SK-N-MC (cell line): ENCODE results near the gene SDSL.

Source experiments
- DNase-seq: peaks from one replicate; pipeline ENCODE4 v3.0.0-alpha.2; 2011; ENCODE audit warnings: low read depth, low spot score
- H3K27ac ChIP-seq: fragments of 200-600 bp; sonication (generic); 2 replicates; pipeline ENCODE4 v1.5.1; 2016; ENCODE audit warnings: mixed run types
- H3K36me3 ChIP-seq: fragments of 200-600 bp; sonication (generic); 2 replicates; pipeline ENCODE4 v1.6.1; 2017; ENCODE audit warnings: antibody characterized with exemption, low read length, mixed read lengths; ENCODE audit not compliant: insufficient read depth
- H3K4me3 ChIP-seq: fragments of 200-600 bp; sonication (generic); 2 replicates; pipeline ENCODE4 v1.5.1; 2016
- H3K9ac ChIP-seq: fragments of 200-600 bp; sonication (generic); 2 replicates; pipeline ENCODE4 v1.8.0; 2017; ENCODE audit warnings: mixed run types, mixed read lengths; ENCODE audit not compliant: insufficient read length
- H3K9me3 ChIP-seq: fragments of 200-600 bp; sonication (generic); 2 replicates; pipeline ENCODE4 v1.6.1; 2017; ENCODE audit warnings: low read depth, mild to moderate bottlenecking, antibody characterized with exemption, low read length, moderate library complexity, mixed read lengths
- EZH2 ChIP-seq: fragments of 200-600 bp; sonication (generic); IDR thresholded peaks from one replicate; pipeline ENCODE4 v1.6.1; 2017; ENCODE audit warnings: antibody characterized with exemption
- FOXP2 ChIP-seq: optimal IDR thresholded peaks from 2 replicates; pipeline ENCODE3; 2011; ENCODE audit warnings: mild to moderate bottlenecking, moderate library complexity; ENCODE audit not compliant: insufficient read depth; ENCODE audit errors: extremely low read length, control extremely low read depth
- POLR2AphosphoS5 ChIP-seq: IDR thresholded peaks from 2 replicates; pipeline ENCODE4 v1.6.1; 2012; ENCODE audit warnings: mild to moderate bottlenecking, low read depth, low read length, borderline replicate concordance

SDSL gene

DNA sequence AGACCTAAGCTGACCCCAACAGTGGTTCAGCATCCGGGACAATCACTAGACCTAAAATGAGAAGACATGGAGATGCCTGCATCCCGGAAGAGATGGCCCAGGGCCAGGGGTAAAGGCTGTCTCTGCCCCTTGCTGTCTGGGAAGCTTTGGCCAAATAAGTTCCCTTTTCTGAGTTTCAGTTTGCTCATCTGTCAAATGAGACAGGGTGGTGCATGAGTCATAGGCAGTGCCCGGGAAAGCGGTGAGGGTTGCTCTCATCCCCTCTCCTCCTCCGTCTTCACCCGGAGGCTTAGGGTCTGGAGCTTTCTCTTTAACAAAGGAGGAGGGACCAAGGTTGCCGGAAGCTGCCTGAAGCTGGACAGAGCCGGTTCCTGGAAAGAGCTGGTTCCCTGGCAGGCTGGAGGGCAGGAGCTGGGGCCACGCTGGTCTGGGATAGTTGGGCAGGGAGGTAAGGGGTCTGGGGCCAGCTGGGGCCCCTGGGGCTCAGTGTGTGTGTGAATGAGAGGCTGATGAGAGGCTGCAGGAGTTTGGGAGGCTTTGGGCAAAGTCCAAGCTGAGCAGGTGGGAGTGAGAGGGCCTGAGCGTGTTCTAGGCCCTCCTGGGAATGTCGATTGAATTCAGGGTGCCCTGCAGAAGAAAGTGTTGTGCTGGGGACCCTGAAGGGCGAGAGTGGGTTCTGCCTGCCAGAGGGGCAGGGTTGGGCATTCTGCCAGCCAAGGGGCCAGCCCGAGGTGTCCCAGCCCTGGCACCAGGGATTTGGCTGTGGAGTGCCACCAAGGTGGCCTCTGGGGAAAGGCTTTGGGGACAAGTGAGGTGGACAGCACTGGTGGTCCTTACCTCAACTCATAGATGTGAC is at the start of gene SDSL:
Gene SDSL (plus strand): TSS at position 351 of the 856 bp plus-strand sequence. CDS start 5,603 bp downstream, outside the sequence.
- no peak within 1 kb of the TSS for H3K4me3 ChIP-seq
- no peak within 1 kb of the TSS for H3K9ac ChIP-seq
- no peak for DNase-seq
- TF ChIP-seq FOXP2 (no peak), POLR2AphosphoS5 (no peak), EZH2 (no peak)
- no peaks in the 10 kb centered on the region for H3K9me3 ChIP-seq
- no peak within 1 kb of the TSS for H3K27ac ChIP-seq
- no peaks in the 10 kb centered on the region for H3K36me3 ChIP-seq

GRCh38 chr12:113373440-113373839 is 48.7 kb upstream of the SDSL start:
- no peak for DNase-seq
- H3K36me3 ChIP-seq, result peaks cover 3% of the 10 kb centered on the region; the same call in 1 of the 2 replicates
- no peaks in the 10 kb centered on the region for H3K9me3 ChIP-seq
- no peak overlapping the region for H3K4me3 ChIP-seq
- TF ChIP-seq POLR2AphosphoS5 (no peak), FOXP2 (no peak), EZH2 (no peak)
- no peak overlapping the region for H3K27ac ChIP-seq
- no peak overlapping the region for H3K9ac ChIP-seq

GRCh38 chr12:113373969-113374368 is 48.2 kb upstream of the SDSL start:
- Histone ChIP-seq H3K36me3 (peaks cover 3% of the 10 kb centered on the region; the same call in 1 of the 2 replicates), H3K9me3 (no peaks in the 10 kb centered on the region), H3K4me3 (no peak overlapping the region), H3K27ac (no peak overlapping the region), H3K9ac (no peak overlapping the region)
- no peak for DNase-seq
- TF ChIP-seq EZH2 (no peak), POLR2AphosphoS5 (no peak), FOXP2 (no peak)

DNA sequence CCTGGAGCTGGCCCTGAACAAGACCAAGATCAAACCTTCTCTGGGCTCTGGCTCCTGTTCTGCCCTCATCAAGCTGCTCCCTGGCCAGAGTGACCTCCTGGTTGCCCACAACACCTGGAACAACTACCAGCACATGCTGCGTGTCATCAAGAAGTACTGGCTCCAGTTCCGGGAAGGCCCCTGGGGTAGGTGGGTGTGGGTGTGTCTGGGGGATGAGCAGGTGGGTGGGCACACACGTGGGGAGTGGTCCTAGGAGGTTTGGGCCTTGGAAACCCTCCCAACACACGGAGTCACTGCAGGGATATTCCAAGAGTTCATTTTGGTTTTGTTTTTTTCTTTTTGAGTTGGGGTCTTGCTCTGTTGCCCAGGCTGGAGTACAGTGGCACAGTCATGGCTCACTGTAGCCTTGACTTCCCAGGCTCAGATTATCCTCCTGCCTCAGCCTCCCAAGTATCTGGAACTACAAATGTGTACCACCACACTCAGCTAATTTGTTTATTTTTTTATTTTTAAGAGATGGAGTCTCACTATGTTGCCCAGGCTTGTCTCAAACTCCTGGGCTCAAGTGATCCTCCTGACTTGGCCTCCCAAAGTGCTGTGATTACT is 47.3 kb upstream of the SDSL start:
- Histone ChIP-seq H3K36me3 (peaks cover 3% of the 10 kb centered on the region; the same call in 1 of the 2 replicates), H3K4me3 (no peak overlapping the region), H3K9me3 (no peaks in the 10 kb centered on the region), H3K27ac (no peak overlapping the region), H3K9ac (no peak overlapping the region)
- TF ChIP-seq POLR2AphosphoS5 (no peak), FOXP2 (no peak), EZH2 (no peak)
- no peak for DNase-seq

GRCh38 chr12:113378291-113378690 is 43.9 kb upstream of the SDSL start:
- Histone ChIP-seq H3K4me3 (no peak overlapping the region), H3K27ac (no peak overlapping the region), H3K36me3 (peaks cover 3% of the 10 kb centered on the region; the same call in 1 of the 2 replicates)

GRCh38 chr12:113381220-113381619 is 41.0 kb upstream of the SDSL start:
- Histone ChIP-seq H3K9ac (no peak overlapping the region), H3K4me3 (no peak overlapping the region), H3K9me3 (no peaks in the 10 kb centered on the region), H3K36me3 (no peaks in the 10 kb centered on the region; the same call in 1 of the 2 replicates), H3K27ac (no peak overlapping the region)
- DNase-seq, result no peak
- TF ChIP-seq FOXP2 (no peak), EZH2 (no peak), POLR2AphosphoS5 (no peak)

More at GRCh38 chr12:113378291-113378690, 43.9 kb upstream of the SDSL start:
- no peak for DNase-seq
- no peak for TF ChIP-seq POLR2AphosphoS5
- TF ChIP-seq FOXP2, result no peak
- TF ChIP-seq EZH2, result no peak
- Histone ChIP-seq H3K9me3 (no peaks in the 10 kb centered on the region), H3K9ac (no peak overlapping the region)

GRCh38 chr12:113382206-113382605 is 40.0 kb upstream of the SDSL start:
- H3K36me3 ChIP-seq, result no peaks in the 10 kb centered on the region; the same call in 1 of the 2 replicates

GRCh38 chr12:113384778-113385177 is 37.4 kb upstream of the SDSL start:
- no peak overlapping the region for H3K9ac ChIP-seq
- TF ChIP-seq POLR2AphosphoS5 (no peak), EZH2 (no peak), FOXP2 (no peak)
- no peak overlapping the region for H3K4me3 ChIP-seq
- H3K36me3 ChIP-seq, result no peaks in the 10 kb centered on the region; the same call in 1 of the 2 replicates
- DNase-seq, result no peak
- no peaks in the 10 kb centered on the region for H3K9me3 ChIP-seq
- no peak overlapping the region for H3K27ac ChIP-seq

More at GRCh38 chr12:113382206-113382605, 40.0 kb upstream of the SDSL start:
- H3K9me3 ChIP-seq, result no peaks in the 10 kb centered on the region
- TF ChIP-seq POLR2AphosphoS5, result no peak
- TF ChIP-seq FOXP2, result no peak
- TF ChIP-seq EZH2, result no peak
- H3K4me3 ChIP-seq, result no peak overlapping the region
- DNase-seq, result no peak
- H3K9ac ChIP-seq, result no peak overlapping the region
- no peak overlapping the region for H3K27ac ChIP-seq
